Measurements from ENCODE around the gene CANX.
"Not testable (repeated sequence)": the region's sequence is repeated elsewhere in the genome, so short reads cannot be mapped to it uniquely, and the experiment has no call there.

Gene CANX, protein sequence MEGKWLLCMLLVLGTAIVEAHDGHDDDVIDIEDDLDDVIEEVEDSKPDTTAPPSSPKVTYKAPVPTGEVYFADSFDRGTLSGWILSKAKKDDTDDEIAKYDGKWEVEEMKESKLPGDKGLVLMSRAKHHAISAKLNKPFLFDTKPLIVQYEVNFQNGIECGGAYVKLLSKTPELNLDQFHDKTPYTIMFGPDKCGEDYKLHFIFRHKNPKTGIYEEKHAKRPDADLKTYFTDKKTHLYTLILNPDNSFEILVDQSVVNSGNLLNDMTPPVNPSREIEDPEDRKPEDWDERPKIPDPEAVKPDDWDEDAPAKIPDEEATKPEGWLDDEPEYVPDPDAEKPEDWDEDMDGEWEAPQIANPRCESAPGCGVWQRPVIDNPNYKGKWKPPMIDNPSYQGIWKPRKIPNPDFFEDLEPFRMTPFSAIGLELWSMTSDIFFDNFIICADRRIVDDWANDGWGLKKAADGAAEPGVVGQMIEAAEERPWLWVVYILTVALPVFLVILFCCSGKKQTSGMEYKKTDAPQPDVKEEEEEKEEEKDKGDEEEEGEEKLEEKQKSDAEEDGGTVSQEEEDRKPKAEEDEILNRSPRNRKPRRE
- 533 to 1,218 reads per million in 2 experiments for total RNA-seq

DNA sequence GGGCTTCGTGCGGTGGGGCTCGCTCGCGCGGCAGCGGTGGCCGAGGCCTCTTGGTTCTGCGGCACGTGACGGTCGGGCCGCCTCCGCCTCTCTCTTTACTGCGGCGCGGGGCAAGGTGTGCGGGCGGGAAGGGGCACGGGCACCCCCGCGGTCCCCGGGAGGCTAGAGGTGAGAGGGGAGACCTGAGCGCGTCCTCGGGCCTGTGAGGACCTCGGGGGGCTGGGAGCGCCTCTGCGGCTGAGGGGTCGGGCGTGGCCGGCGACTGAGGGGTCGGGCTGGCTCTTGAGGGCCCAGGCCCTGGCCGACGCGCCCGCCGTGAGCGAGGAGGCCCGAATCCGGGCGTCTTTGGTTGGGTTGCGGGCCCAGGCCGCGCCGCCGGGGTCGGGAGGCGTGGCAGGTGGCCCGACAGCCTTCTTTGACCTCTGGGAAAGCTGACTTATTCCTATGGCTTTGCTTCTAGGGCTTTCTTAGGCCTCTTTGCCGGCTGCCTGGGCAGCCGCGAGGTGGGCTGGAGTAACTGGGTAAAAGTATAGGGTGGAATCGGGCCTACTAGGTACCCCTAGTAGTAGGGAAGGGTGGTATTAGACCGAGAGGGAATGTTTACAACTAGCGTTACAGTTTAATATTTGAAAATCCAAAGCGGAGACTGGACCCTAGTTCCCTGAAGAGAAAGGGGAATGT, at the start of gene CANX:
CANX (plus strand) TSS at position 33 of the 681 bp plus-strand sequence. CDS start 6,715 bp downstream, outside the sequence.
- DNase-seq (ENCODE audit: low read depth), result no peak

DNA sequence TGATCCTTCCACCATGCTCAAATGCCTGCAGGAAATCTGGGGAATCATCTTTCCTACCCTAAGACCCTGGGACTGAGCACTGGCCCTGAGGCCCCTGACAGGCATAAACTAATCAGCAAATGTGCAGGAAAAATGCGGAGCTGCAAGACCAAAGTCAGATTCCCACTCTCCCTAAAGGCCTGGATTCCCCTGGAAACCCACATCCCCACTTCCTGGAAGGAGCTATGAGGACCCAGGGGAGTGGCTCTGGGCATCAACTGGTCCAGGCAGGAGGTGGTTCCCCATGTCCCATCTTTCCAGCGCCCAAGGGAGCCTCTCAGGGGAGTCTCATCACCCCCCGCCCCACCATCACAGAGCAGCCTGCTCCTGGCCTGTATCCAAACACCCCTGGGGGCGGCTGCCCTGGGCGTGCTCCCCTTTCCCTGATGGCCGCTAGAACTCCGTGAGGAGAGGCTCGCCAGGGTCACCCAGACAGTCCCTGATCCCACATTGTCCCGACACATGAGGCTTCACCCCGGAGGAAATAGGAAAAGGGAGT, 49.5 kb upstream of the CANX start:
- DNase-seq (ENCODE audit: low read depth), result not testable (repeated sequence)

DNA sequence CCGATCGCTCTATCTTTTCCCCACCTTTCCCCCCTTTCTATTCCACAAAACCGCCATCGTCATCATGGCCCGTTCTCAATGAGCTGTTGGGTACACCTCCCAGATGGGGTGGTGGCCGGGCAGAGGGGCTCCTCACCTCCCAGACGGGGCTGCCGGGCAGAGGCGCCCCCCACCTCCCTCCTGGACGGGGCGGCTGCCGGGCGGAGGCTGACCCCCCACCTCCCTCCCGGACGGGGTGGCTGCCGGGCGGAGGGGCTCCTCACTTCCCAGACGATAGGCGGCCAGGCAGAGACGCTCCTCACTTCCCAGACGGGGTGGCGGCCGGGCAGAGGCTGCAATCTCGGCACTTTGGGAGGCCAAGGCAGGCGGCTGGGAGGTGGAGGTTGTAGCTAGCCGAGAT, 48.5 kb upstream of the CANX start:
- DNase-seq (ENCODE audit: low read depth), result not testable (repeated sequence)

DNA sequence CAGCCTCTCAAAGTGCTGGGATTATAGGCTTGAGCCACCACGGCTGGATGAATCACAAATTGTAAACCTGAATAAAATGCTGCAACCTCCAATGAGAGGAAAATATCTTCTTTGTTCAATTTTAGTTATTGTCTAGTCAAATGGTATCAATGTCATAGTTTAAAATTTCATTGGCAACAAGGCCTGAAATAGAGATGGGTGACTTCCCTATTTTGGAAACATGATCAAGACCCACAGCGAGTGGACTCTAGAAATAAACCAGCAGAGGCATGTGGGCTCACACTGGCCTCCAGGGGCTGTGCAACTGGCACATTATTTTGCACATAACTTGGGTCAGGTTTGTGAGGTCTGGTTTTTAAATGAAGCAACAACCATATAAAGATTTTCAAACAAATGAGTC, 45.6 kb upstream of the CANX start:
- DNase-seq (ENCODE audit: low read depth), result not testable (repeated sequence)

DNA sequence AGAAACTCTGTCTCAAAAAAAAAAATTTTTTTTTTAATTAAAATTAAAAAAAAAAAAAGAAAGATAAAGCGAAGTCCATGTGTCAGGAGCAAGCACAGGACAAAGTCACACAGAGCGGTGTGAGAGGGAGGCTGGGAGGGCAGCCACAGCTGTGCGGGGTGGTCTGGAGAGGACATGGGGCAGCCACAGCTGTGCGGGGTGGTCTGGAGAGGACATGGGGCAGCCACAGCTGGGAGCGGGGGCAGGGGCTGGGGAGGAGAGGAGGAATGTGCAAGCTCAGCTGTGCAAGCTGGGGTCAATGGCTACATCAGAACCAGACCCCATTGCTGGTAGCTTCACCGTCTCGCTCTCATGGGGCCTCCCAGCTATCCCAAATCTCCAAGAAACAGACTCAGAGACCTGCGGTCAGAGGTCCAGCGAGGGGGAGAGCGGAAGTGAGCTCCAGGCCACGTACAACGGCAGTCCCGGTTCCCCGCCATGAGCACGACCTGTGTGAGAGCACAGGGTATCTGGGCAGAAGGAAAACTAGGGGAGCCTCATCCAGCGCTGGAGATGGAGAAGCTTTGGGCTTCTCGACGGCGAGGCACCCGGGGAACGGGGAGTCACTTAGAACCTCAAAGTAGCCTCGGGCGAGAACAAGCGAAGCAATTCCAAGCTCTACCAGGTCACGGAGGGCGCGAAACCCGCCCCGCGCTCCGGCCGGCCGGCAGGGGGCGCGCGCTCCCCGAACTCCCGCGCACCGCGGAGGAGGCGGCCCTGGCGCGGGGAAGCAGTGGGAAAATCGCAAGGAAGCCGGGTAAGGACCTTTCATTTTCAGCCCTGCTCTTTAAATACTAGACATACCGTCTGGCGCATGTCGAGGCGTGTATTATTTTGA, 41.2 kb upstream of the CANX start:
- DNase-seq (ENCODE audit: low read depth), result not testable (repeated sequence)

DNA sequence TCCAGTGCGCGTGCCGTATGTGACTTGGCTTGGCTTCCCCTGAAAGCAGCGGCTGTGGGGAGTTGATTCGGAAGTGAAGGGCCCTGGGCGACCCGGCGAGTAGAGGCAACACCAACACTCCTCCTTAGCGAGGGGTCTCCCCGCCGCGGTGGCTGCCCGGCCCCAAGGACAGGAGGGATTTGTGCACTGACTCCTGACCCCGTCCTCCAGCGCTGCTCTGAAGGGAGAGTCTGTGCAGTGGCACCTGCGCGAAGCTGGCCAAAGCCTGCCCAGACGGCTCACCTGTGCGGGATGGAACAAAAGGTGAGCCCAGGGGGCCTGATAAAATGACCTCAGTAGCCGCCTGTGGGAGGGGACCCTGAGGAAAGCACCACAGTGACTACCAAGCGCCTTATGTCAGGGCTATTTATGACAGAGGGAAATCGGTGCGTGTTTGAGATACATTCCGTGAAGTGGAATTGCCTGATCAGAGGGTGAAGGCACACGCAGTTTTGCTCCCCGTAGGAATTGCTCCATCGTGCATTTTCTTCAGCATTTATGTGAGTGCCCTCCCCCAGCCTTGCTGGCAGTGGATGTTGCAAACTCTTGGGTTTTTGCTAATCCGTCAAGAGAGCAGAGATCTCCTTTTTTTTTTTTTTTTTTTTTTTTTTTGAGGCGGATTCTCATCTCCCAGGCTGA, 40.4 kb upstream of the CANX start:
- not testable (repeated sequence) for DNase-seq (ENCODE audit: low read depth)

DNA sequence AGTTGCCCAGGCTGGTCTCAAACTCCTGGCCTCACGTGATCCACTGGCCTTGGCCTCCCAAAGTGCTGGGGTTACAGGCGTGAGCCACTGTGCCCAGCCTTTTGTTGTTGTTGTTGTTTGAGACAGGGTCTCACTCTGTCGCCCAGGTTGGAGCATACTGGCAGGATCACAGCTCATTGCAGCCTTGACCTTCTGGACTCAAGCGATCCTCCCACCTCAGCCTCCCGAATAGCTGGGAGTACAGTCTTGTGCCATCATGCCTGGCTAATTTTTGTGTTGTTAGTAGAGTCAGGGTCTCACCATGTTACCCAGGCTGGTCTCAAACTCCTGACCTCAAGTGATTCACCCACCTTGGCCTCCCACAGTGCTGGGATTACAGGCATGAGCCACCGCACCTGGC, 37.1 kb upstream of the CANX start:
- not testable (repeated sequence) for DNase-seq (ENCODE audit: low read depth)

DNA sequence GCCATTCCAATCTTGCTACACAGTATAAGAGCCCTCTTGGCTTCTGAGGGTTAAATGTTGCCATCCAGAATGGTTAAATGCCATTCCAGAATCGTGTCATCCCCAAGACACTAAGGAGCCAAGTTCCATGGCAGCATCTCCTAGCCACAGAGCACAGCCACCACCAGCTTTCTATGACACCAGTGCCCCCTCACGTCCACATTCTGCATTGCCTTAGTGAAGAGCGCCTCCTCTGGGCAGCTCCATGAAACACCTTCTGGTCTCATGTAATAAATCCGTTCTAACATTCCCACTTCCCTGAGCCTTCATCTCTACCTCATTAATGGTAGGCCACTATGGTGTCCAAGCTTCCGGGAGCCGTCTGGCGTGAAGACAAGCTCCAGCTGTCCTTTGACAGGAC, 30.4 kb upstream of the CANX start:
- peak; percentile 35 for DNase-seq (ENCODE audit: low read depth)

DNA sequence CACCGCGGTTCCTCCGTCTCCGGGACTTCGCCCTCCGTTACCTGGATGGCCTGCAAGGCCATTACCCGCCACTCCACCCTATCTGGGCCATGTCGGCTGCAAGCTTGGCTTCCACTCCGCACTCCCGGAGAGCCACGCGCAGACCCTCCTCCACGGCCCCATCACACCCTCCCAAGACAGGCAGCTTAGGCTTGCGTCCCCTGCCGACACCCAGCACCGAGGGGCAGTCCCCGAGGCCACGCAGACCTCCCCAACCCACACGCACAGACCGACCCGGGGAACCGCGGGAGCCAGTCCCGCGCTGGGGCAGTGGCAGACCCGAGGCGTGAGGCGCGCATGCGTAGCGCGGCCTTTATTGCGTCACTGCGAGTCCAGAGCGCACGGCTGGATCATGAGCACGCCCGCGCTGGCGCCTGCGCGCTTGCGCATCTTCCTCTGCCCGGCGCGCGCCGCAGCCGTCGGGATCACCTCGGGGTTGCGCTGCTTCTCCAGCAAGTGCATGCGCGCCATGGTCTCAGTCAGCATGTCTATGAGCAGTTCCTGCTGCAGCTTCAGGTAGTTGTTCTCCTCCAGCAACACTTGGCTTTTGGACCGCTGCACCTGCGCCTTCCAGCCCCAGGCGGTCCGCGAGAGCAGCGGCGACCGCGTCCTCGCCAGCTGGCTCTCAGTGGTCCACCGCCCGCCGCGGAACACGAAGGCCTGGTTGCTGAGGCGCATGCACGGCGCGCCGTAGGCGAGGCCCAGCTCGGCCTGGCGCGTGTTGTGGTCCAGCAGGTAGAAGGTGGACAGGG, 20.3 kb upstream of the CANX start:
- DNase-seq (ENCODE audit: low read depth), result peak; percentile 87

DNA sequence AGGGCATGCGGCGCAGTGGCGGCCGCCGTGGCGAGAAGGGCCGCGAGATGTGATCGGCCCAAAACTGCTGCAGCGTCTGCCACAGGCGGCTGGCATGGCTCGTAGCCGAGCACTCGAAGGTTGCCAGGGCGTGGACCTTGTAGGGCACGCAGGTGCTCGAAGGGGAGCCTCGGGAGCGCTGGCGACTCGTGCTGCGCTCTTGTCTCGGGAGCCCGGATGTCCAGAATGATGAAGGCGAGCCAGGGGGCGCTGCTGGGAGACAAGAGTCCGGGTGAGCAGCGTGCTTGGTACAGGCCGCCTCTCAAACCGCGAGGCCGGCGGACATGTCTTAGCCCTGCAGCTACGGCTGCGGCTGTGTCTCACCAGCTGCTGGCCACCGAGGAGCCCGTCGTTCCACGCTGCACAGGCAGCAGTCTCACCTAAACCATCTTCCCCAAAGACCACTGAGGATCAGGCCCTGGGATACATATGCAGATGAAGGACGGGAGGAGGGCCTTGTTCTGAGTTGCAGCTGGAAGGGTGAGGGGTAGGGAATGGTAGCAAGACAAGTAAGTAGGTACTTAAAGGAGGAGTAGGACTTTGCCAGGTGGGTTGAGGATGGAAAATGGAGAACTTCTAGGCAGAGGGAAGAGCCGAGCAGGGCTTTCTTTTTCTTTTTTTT, 19.6 kb upstream of the CANX start:
- DNase-seq (ENCODE audit: low read depth), result peak; percentile 43

DNA sequence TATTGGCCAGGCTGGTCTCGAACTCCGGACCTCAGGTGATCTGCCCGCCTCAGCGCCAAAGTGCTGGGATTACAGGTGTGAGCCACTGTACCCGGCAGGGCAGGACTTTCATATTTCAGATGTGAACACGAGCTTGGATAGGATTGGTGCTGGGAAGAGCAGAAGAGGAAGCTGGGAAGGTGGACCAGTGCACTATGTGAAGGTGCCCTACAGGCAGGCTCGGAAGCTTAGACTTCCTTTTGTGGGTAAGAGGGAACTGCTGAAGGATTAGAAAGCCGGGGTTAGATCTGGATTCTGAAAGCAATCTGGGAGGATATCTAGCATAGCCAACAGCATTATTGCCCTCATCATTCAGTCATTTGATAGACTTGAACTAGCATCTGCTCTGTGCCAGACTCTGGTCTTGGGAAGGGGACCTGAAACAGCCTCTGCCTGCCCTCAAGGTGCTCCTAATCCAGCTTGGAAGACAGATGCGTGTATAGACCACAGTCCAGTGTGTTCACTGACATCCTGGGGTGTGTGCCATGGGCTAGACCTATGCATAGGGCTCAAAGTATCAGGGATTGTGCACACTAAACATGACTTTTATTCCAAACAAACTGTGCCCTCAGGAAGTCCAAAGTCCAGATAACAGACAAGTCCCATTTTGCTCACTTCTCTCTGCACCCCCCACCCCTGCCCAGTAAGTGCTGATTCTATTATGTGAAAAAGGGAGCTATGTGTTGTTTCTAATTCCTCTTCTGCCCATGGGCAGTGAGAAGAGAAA, 18.6 kb upstream of the CANX start:
- no peak for DNase-seq (ENCODE audit: low read depth)

DNA sequence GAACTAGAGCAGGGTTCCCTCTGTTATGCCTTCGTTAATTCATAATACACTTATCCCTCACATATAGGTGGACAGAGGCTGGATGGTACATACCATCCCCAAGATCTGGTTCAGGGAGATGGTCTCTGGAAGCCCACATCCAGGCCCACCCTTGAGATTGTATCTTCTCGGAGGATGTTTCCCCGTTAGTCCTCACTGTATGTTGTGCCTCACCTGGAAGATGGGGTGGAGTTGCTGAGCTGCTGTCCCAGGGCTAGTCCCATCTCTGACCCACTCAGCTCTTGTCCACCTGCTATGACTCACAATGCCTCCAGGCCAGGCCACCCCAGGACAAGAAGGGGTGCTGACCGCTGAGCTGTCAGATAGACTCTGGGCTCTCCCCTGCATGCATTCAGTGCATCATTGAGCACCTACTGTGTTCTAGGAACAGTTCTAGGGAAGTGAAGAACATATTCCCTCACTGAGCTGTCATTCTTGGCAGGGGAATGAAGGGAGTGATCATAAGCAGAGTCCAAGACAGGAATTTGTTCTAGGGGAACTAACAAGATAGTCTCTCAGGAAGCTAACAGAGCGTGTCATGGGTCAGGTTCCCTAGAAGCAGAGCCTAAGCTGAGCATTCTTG, 17.9 kb upstream of the CANX start, which contains the start of gene CBY3:
CBY3 (minus strand) TSS at position 255 of the 622 bp plus-strand sequence; CDS start at position 139, 116 bp downstream.
- DNase-seq (ENCODE audit: low read depth), result no peak

DNA sequence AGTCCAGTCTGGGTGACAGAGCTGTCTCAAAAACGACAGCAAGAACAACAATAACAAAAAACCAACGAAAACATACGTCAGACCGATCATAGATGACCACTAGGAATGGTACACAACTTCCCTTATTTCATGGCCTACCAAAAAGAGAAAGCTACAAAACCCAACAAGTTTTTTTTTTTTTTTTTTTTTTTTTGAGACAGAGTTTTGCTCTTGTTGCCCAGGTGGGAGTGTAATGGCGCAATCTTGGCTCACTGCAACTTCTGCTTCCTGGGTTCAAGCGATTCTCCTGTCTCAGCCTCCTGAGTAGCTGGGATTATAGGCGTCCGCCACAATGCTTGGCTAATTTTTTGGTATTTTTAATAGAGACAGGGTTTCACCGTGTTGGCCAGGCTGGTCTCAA, 9.6 kb upstream of the CANX start:
- not testable (repeated sequence) for DNase-seq (ENCODE audit: low read depth)

DNA sequence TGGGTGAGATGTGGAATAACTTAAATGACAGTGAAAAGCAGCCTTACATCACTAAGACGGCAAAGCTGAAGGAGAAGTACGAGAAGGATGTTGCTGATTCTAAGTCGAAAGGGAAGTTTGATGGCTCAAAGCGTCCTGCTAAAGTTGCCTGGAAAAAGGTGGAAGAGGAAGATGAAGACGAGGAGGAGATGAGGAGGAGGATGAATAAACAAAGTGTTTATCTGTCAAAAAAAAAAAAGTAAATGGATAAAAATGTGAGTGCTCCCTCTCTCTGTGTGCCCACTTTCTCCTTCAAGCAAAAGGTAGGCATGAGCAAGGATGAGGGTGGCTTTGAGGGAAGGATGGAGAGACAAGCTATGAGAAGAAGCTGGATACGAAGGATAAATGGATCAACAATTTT, 4.2 kb upstream of the CANX start:
- no peak for DNase-seq (ENCODE audit: low read depth)

DNA sequence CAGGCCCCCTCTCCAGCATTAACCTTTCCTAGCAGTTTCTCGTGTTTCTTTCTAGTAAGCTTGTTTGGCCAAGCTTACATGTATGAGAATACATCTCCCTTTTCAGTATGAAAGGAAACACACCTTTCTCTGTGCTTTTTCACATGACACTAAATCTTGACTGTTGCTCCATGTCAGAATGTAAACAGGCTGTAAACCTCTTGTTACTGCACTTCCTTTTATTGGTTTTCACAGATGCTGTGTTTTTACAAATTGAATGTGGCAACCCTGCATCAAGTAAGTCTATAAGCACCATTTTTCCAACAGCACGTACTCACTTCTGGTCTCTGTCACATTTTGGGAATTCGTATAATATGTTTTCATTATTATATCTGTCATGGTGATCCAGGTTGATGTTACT, 2.2 kb upstream of the CANX start:
- no peak for DNase-seq (ENCODE audit: low read depth)

DNA sequence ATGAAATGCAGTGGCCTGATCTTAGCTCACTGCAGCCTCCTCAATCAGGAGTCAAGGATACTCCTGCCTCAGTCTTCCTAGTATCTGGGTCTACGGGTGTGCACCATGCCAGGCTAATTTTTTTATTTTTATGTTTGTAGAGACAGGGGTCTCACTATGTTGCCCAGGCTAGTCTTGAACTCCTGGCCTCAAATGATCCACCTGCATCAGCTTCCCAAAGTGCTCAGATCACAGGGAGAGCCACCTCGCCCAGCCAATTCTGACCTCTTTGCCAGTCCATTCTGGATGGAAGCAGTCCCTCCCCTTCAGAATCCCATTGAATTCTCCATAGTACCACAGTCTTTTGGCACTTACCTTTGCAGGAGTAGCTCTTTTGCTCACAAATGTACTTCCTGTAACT, 1.7 kb upstream of the CANX start:
- DNase-seq (ENCODE audit: low read depth), result no peak

DNA sequence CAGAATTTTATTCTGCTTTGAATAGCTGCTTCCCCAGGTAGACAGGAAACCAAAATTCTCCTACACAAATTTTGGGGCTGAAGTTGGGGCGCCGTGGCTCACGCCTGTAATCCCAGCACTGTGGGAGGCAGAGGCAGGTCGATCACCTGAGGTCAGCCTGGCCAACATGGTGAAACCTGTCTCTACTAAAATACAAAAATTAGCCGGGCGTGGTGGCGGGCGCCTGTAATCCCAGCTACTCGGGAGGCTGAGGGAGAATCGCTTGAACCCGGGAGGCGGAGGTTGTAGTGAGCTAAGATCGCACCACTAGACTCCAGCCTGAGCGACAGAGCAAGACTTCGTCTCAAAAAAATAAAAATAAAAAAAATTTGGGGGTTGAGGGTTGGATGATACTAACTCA, 1.2 kb upstream of the CANX start:
- DNase-seq (ENCODE audit: low read depth), result not testable (repeated sequence)
